H1 (cell line): ENCODE measurements around the gene UMODL1. TPM values are rescaled to one million over a fixed set of nuclear protein-coding genes. Genes with fewer than 3 reads are reported as not detected.

Source experiments
- CTCF ChIA-PET: fragments of 300-600 bp; sonication (Branson Sonifier 250); formaldehyde crosslinking; loops from one replicate; lab custom pipeline; 2021; ENCODE audit not compliant: partially characterized antibody; lab: Charles Lee
- POLR2A ChIA-PET: fragments of 300-600 bp; sonication (Branson Sonifier 250); formaldehyde crosslinking; loops from one replicate; lab custom pipeline; 2021; ENCODE audit warnings: inconsistent platforms; ENCODE audit not compliant: partially characterized antibody; lab: Charles Lee
- DNase-seq, 2 experiments: peaks; one replicate each; pipeline versions ENCODE4 v3.0.0 to v3.0.0-alpha.2; 2010 to 2022; ENCODE audit warnings: low spot score in 2 of 2, low read depth in 1 of 2, mixed read lengths in 1 of 2
- FAIRE-seq: peaks from 2 replicates; lab custom pipeline; 2011; peaks lifted over from hg19 to GRCh38; lab: Jason Lieb, UNC
- H2AFZ ChIP-seq: 2 replicates; pipeline ENCODE4 v1.8.1; 2012; ENCODE audit warnings: low read length, inconsistent platforms
- H2AK5ac ChIP-seq: 2 replicates; pipeline ENCODE4 v1.6.1; 2013; ENCODE audit warnings: low read depth, low read length
- H2BK120ac ChIP-seq: replicated peaks from 2 replicates; pipeline ENCODE3; 2013; ENCODE audit warnings: low read depth, low read length, inconsistent platforms
- H2BK12ac ChIP-seq: 2 replicates; pipeline ENCODE4 v1.6.1; 2013; ENCODE audit warnings: low read depth, low read length
- H2BK15ac ChIP-seq: 2 replicates; pipeline ENCODE4 v1.6.1; 2013; ENCODE audit warnings: low read length
- H2BK20ac ChIP-seq: 2 replicates; pipeline ENCODE4 v1.6.1; 2013; ENCODE audit warnings: low read length
- H2BK5ac ChIP-seq: 2 replicates; pipeline ENCODE4 v1.6.1; 2013; ENCODE audit warnings: low read depth, low read length
- H3K14ac ChIP-seq: 2 replicates; pipeline ENCODE4 v1.6.1; 2013; ENCODE audit warnings: inconsistent platforms; ENCODE audit not compliant: insufficient read length
- H3K18ac ChIP-seq: 2 replicates; pipeline ENCODE4 v1.6.1; 2013; ENCODE audit warnings: low read length; ENCODE audit errors: extremely low read depth
- H3K23ac ChIP-seq: 2 replicates; pipeline ENCODE4 v1.6.1; 2013; ENCODE audit warnings: inconsistent platforms; ENCODE audit not compliant: insufficient read length
- H3K23me2 ChIP-seq: 2 replicates; pipeline ENCODE4 v1.6.1; 2013; ENCODE audit warnings: low read depth, low read length
- H3K27ac ChIP-seq: 2 replicates; pipeline ENCODE4 v1.6.1; 2011; ENCODE audit warnings: low read depth, low read length, inconsistent platforms
- H3K27me3 ChIP-seq, 4 experiments: replicated peaks in 1 of 4; 1 replicate in 1 of 4; 2 replicates in 3 of 4; pipeline versions ENCODE4 v1.6.1 to v1.8.1; 2011 to 2013; ENCODE audit warnings: low read length in 3 of 4, mild to moderate bottlenecking in 3 of 4, inconsistent platforms in 2 of 4, mixed read lengths in 2 of 4, moderate library complexity in 1 of 4; ENCODE audit not compliant: control insufficient read depth in 3 of 4, insufficient read depth in 3 of 4; ENCODE audit errors: extremely low read depth in 1 of 4
- H3K36me3 ChIP-seq, 4 experiments: 2 replicates each; pipeline versions ENCODE4 v1.6.1 to v1.8.1; 2011 to 2013; ENCODE audit warnings: mild to moderate bottlenecking in 4 of 4, low read length in 3 of 4, moderate library complexity in 2 of 4, control low read depth in 1 of 4, inconsistent platforms in 1 of 4; ENCODE audit not compliant: insufficient read depth in 4 of 4, control insufficient read depth in 2 of 4
- H3K4ac ChIP-seq: replicated peaks from 2 replicates; pipeline ENCODE3; 2013; ENCODE audit warnings: low read length, low read depth, mixed read lengths, inconsistent platforms; ENCODE audit not compliant: insufficient read length
- H3K4me1 ChIP-seq, 4 experiments: replicated peaks in 1 of 4; 1 replicate in 1 of 4; 2 replicates in 3 of 4; pipeline versions ENCODE4 v1.6.1 to v1.8.1; 2011 to 2013; ENCODE audit warnings: low read length in 3 of 4, inconsistent platforms in 2 of 4, mixed read lengths in 1 of 4; ENCODE audit not compliant: insufficient read depth in 4 of 4, control insufficient read depth in 3 of 4
- H3K4me2 ChIP-seq, 2 experiments: 2 replicates each; pipeline versions ENCODE4 v1.6.1 to v1.8.1; 2011 to 2013; ENCODE audit warnings: low read depth in 2 of 2, low read length in 2 of 2, control low read depth in 1 of 2, inconsistent platforms in 1 of 2, mild to moderate bottlenecking in 1 of 2; ENCODE audit not compliant: insufficient read depth in 1 of 2
- H3K4me3 ChIP-seq, 4 experiments: fragments of 200-600, 300-600 bp in 1 of 4; sonication (generic), shearing (Covaris generic), sonication (Bioruptor Twin) in 1 of 4; 2 replicates each; pipeline versions ENCODE4 v1.5.1 to v1.8.1; 2011 to 2016; ENCODE audit warnings: low read length in 4 of 4, low read depth in 3 of 4, control low read depth in 2 of 4, inconsistent platforms in 2 of 4, mild to moderate bottlenecking in 2 of 4, mixed read lengths in 1 of 4, moderate library complexity in 1 of 4; ENCODE audit not compliant: insufficient read depth in 2 of 4; ENCODE audit errors: extremely low read depth in 1 of 4
- H3K56ac ChIP-seq: replicated peaks from 2 replicates; pipeline ENCODE3; 2013; ENCODE audit warnings: low read depth, mild to moderate bottlenecking, mixed read lengths, low read length, inconsistent platforms; ENCODE audit not compliant: insufficient read length
- H3K79me1 ChIP-seq: 2 replicates; pipeline ENCODE4 v1.6.1; 2013; ENCODE audit warnings: low read depth, low read length, control low read depth
- H3K79me2 ChIP-seq, 2 experiments: 2 replicates each; pipeline versions ENCODE4 v1.6.1 to v1.8.1; 2012 to 2013; ENCODE audit warnings: low read length in 2 of 2, mild to moderate bottlenecking in 2 of 2, inconsistent platforms in 1 of 2; ENCODE audit not compliant: insufficient read depth in 2 of 2, control insufficient read depth in 1 of 2
- H3K9ac ChIP-seq, 4 experiments: replicated peaks in 1 of 4; 1 replicate in 1 of 4; 2 replicates in 3 of 4; pipeline versions ENCODE4 v1.6.1 to v1.8.1; 2011 to 2013; ENCODE audit warnings: low read depth in 3 of 4, low read length in 3 of 4, control low read depth in 2 of 4, mild to moderate bottlenecking in 2 of 4, moderate library complexity in 2 of 4, inconsistent platforms in 1 of 4; ENCODE audit errors: extremely low read depth in 1 of 4
- H3K9me3 ChIP-seq, 2 experiments: 2 replicates each; pipeline versions ENCODE4 v1.6.1 to v1.8.1; 2012 to 2013; ENCODE audit warnings: mild to moderate bottlenecking in 2 of 2, moderate library complexity in 2 of 2, control low read depth in 1 of 2, inconsistent platforms in 1 of 2, low read depth in 1 of 2, low read length in 1 of 2, mixed read lengths in 1 of 2; ENCODE audit not compliant: insufficient read depth in 2 of 2
- H4K20me1 ChIP-seq, 2 experiments: replicated peaks in 1 of 2; 2 replicates each; pipeline versions ENCODE3 to v1.8.1; 2011 to 2013; ENCODE audit warnings: inconsistent platforms in 2 of 2, low read length in 2 of 2, mild to moderate bottlenecking in 1 of 2; ENCODE audit not compliant: insufficient read depth in 2 of 2, control insufficient read depth in 1 of 2
- H4K5ac ChIP-seq: 2 replicates; pipeline ENCODE4 v1.6.1; 2013; ENCODE audit warnings: low read length, low read depth, mixed read lengths, inconsistent platforms; ENCODE audit not compliant: insufficient read length
- H4K8ac ChIP-seq: 2 replicates; pipeline ENCODE4 v1.8.0; 2013; ENCODE audit warnings: mild to moderate bottlenecking, moderate library complexity, low read length, inconsistent platforms; ENCODE audit not compliant: insufficient read depth; ENCODE audit errors: extremely low read depth
- H4K91ac ChIP-seq: replicated peaks from 2 replicates; pipeline ENCODE3; 2013; ENCODE audit warnings: low read length, mixed read lengths, inconsistent platforms; ENCODE audit not compliant: insufficient read length
- EP300 ChIP-seq, 2 experiments: IDR thresholded peaks; 1 replicate in 1 of 2; 2 replicates in 1 of 2; pipeline ENCODE4 v1.6.1; 2011 to 2012; ENCODE audit warnings: low read depth in 2 of 2, low read length in 2 of 2, mild to moderate bottlenecking in 2 of 2, borderline replicate concordance in 1 of 2, inconsistent platforms in 1 of 2, moderate library complexity in 1 of 2
- HDAC6 ChIP-seq: IDR thresholded peaks from one replicate; pipeline ENCODE4 v1.7.1; 2012; ENCODE audit warnings: low read depth, mild to moderate bottlenecking, inconsistent platforms, low read length, moderate library complexity
- WGBS, 2 experiments: shearing (Covaris generic) in 1 of 2; methylation state at CpG; one replicate each; pipeline versions ENCODE4 v1.1.6 to v1.1.7; 2013 to 2015; ENCODE audit warnings: low lambda C conversion rate in 2 of 2, mixed read lengths in 2 of 2, inconsistent platforms in 1 of 2, low coverage in 1 of 2, missing lambda C conversion rate in 1 of 2; ENCODE audit not compliant: insufficient replicate concordance in 2 of 2, insufficient coverage in 1 of 2, insufficient read length in 1 of 2; ENCODE audit errors: extremely low coverage in 1 of 2, missing lambda C conversion rate in 1 of 2; 5-methylcytosine and 5-hydroxymethylcytosine counted together
- polyA plus RNA-seq, 7 experiments: library from polyadenylated mRNA; depleted of rRNA in 3 of 7; stranded (reverse) in 5 of 7; unstranded in 2 of 7; fragments of >200 nt in 5 of 7; fragments of 200-250 nt in 2 of 7; gene quantifications; 1 replicate in 5 of 7; 2 replicates in 1 of 7; 4 replicates in 1 of 7; pipeline versions ENCODE4 v1.2.1 to v1.2.3, GENCODE V29; 2011 to 2013; ENCODE audit warnings: missing spikeins in 2 of 7, mixed read lengths in 2 of 7
- total RNA-seq: library from RNA; stranded (reverse); fragmentation: NEBNext Ultra II Directional; extraction: Animal tissue kit (Norgen Biotek cat#: 25700); gene quantifications from 2 replicates; pipeline ENCODE4 v1.2.1, GENCODE V29; 2021

The UMODL1 gene
- total and polyA plus RNA-seq, 2 of the 8 experiments (the other 6 are each of a cell fraction or from before 2014, with no cell fraction given): not detected

- H3K79me2 ChIP-seq: no peaks in the 10 kb centered on the region
Measured at GRCh38 chr21:42150474-42151085, 79.5 kb downstream of the UMODL1 start.

More at GRCh38 chr21:42150474-42151085, 79.5 kb downstream of the UMODL1 start:
- Histone ChIP-seq H3K56ac (no peak overlapping the region), H3K79me1 (no peaks in the 10 kb centered on the region), H2BK20ac (no peak overlapping the region), H4K5ac (no peak overlapping the region), H3K4ac (no peak overlapping the region), H4K91ac (no peak overlapping the region), H3K4me1 (no peaks in the 10 kb centered on the region), H3K23ac (no peak overlapping the region), H2BK5ac (no peak overlapping the region), H3K27ac (no peak overlapping the region), H3K9me3 (no peaks in the 10 kb centered on the region), H4K20me1 (no peaks in the 10 kb centered on the region), H3K4me2 (no peak overlapping the region), H3K14ac (no peak overlapping the region), H3K4me3 (no peak overlapping the region), H2BK15ac (no peak overlapping the region), H3K9ac (no peak overlapping the region), H2AK5ac (no peak overlapping the region), H4K8ac (no peak overlapping the region), H3K36me3 (no peaks in the 10 kb centered on the region), H2AFZ (no peak overlapping the region), H3K18ac (no peak overlapping the region), H2BK12ac (no peak overlapping the region), H2BK120ac (no peak overlapping the region), H3K23me2 (no peaks in the 10 kb centered on the region), H3K27me3 (no peaks in the 10 kb centered on the region)
- FAIRE-seq (no peak), DNase-seq (no peak)
- ChIA-PET CTCF (interaction anchor here (1.5 kb wide), 1 partner anchor 33 kb away, joined by 4 read pairs; no protein-coding TSS in a partner anchor), POLR2A (no interaction called here)
- TF ChIP-seq EP300 (IDR thresholded peaks at IDR 0.05; ENCODE audit: borderline replicate concordance in 1 of 2, low read depth in 2 of 2, low read length in 2 of 2) (no peak), HDAC6 (no peak)
- 92% methylated on average over 12 of the region's 13 CpGs; no CpG with 5 or more reads in 1 of the 2 experiments for WGBS, 2 experiments
